Endothelial cell of hepatic sinusoid (primary cell): ENCODE data around the gene PCDHGA4.
"Not testable (repeated sequence)": the region's sequence is repeated elsewhere in the genome, so short reads cannot be mapped to it uniquely, and the experiment has no call there.

ENCODE experiments used
- in situ Hi-C: cut with HindIII; loops from 2 replicates; pipeline ENCODE4 v1.10.0; 2017; ENCODE audit warnings: low sequenced_read_pairs

PCDHGA4 gene

DNA sequence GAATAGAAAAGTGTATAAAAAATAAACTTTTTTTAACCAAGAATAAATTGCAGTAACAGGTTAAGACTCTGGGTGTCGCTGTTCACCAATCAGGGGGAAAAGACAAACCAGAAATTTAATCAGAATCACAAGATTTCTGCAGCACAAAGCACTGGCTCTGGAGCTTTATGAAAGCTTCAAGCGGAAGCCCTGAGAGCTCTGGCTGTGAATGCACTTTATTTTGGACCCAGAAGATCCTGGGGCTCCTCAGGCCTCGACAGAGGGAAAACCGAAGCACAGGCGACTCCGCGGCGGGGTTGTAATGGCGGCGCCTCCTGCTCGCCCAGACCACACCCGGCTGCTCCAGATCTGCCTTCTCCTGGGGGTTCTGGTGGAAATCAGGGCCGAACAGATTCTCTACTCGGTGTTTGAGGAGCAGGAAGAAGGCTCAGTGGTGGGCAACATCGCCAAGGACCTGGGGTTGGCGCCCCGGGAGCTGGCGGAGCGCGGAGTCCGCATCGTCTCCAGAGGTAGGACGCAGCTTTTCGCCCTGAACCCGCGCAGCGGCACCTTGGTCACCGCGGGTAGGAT lies at the start of gene PCDHGA4:
TSS of gene PCDHGA4 (plus strand) at position 122 of the 570 bp plus-strand sequence. CDS start at position 209, 87 bp downstream.
- in situ Hi-C loops: no loop called here

DNA sequence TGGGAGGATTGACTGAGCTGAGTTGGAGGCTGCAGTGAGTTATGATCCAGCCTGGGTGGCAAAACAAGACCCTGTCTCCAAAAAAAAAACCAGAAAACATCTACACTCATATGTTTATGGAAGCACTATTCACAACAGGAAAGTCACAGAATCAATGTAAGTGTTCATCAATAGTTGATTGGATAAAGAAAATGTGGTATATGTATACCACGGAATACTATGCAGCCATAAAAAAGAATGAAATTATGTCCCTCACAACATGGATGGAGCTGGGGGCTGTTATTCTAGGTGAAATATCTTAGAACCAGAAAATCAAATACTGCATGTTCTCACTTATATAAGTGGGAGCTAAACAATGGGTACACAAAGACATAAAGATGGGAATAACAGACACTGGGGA lies 48.2 kb upstream of the PCDHGA4 start:
- in situ Hi-C loops: no loop called here

DNA sequence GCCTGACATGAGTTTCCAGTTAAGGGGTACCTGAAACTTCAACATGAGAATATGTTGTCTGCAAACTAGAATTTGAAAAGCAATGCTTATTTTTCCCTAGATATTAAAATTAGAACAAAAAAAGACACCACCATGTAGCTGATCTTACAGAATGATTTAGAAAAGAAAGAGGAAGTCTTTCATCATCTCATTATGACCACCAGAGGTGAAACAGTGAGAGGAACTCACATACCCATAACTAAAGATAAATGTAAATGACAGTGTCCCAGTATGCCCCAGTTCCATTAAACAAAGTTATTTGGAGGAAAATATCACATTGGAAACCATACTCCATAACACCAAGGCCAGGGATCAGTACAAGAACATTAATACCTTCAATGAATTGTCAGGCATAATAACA lies 41.1 kb upstream of the PCDHGA4 start:
- in situ Hi-C loops: no loop called here

DNA sequence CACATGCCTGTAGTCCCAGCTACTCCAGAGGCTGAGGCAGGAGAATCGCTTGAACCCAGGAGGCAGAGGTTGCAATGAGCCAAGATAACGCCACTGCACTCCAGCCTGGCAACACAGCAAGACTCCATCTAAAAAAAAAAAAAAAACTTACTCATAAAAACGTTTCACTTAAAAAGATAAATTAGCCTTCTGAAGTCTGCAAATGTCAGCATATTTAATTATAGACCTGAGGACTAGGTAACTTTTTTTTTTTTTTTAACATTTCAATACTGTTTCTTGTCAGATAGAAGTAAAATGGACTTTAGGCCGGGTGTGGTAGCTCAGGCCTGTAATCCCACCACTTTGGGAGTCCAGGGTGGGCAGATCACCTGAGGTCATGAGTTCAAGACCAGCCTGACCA lies 37.9 kb upstream of the PCDHGA4 start:
- in situ Hi-C loops: not testable (repeated sequence)

DNA sequence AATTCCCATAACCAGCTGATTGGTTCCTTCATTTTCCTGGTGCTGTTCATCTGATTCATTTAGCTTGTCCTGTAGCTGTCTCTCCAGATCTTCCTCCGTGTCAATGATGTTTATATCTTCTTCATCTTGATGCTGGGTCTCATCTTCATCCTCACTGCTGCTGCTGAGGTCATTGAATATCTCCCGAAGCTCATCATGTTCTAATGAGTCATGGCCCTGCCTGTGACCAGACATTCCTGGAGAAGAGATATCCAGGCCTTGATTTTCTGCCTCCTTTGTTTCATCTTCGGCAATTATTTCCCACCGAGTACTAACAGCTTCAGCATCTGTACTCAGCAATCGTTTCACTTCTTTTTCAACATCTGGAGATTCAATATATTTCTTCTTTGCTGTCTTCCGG lies 35.6 kb upstream of the PCDHGA4 start:
- in situ Hi-C loops: no loop called here

DNA sequence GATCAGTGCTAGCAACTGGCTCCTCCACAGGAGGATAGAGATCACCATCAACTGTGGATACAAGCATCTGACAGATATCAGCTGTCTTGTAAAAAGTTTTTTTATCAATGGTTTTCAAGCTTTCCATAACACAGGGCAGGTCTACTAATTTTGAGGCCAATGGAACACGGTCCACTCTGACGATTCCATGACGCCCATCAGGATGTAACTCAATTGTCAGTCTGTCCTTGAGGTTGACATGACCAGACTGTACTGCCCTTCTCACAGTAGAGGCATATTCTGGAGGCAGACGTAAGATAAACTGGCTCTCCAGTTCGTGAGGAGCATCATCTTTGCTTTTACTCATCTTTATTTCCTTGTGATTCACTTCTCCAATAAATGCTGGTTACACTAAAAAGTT lies 35.1 kb upstream of the PCDHGA4 start:
- in situ Hi-C loops: no loop called here

DNA sequence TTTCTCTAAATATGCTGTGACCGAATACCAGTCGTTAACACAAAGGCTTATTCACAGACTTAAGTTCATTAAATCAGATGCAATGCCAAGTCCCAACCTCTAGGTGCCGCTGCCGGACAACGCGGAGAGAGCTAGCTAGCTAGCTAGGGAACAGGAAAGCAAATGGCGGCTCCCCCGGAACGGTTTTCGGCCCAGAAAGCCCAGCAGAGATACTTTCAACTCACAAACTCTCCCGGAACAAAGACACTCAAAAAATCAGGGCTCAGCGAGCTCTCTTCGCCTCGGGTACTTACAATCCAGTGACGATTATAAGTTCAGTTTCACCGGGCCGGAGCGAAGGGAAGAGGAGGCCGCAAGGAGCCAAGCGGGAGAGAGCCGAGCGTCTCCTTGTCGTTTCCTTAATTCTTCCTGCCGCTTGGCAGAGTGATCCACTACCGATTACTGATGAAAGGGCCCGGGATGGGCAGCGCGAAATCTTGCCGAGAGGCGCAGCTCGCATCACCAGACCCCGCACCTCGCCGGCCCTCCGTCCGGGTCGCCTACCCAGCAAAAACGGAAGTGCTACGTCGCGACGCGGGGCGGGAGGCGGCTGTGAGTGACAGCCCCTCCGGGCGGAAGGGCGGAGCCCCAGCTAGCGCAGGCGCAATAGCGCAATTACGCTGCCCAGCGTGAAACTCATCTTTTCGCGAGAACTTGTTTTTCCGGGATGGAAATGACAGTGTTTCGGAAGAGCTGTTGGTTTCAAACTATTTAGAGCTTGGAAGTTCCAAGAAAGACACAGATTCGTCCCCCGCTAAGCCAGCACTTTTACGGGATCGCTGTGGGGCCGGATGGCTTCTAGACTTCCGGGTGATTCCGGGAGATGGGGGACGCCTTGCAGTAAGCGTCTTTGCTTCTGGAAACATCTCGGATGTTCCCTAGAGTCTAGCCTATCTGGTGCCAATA lies 34.3 kb upstream of the PCDHGA4 start, which contains the start of gene TAF7:
TSS of gene TAF7 (minus strand) at position 560 of the 945 bp plus-strand sequence. CDS start 740 bp downstream, outside the sequence.
- in situ Hi-C loops: no loop called here

DNA sequence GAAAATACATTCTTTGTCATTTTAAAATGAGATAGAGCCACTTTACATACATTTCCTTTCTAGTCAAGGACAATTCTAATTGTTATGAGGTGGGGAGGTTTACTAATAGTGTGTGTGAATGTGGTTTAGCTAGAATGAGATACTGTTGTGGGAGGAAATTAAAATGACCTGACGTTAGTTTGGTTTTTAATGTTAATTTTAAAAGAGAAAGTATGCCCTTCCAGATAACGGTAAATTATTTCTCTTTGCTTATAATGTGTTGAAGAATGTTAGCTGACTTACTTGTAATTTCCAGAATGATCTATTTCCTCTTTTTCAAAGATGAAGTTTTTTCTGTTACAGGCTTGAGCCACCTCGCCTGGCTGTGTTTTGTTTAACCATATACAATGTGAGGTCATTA lies 32.6 kb upstream of the PCDHGA4 start:
- in situ Hi-C loops: no loop called here

DNA sequence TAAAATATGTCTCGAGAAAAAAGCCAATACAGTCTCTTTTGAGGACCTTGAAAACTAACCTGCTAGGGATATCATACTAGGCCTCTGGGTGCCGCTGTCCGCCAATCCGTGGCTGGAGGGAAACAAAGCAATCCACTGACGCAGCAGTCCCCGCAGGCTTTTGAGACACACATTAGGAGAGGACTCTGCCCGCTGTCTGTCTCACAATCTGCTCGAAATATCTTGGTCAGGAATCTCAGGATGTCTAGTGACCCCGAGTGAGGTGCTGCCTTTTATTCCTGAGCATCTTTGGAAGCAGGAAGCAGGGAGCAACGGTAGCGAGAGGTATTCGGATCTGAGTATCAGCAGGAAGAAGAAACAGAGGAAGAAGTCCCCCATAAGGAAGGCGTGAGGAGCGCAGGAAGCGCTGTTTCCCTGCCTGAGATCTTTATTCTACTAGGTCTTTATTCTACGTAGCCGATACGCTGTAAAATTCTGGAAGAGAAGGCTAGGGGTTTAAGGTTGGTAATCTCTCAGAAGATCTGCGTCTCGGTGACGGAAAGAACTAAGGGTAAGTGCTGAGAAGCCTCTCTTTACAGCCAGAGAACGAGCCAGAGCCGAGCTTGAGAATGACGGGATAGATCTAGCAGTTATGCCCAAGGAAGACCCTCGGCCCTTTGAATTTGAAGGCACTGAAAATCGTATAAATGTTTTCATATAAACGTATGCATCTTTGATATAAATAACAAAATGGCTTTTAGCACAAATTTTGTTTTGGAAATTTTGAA lies 28.6 kb upstream of the PCDHGA4 start:
- in situ Hi-C loops: loop anchor here (5.0 kb wide), 1 partner anchor 66 kb away; the partner anchor contains the start of gene PCDHGA8

DNA sequence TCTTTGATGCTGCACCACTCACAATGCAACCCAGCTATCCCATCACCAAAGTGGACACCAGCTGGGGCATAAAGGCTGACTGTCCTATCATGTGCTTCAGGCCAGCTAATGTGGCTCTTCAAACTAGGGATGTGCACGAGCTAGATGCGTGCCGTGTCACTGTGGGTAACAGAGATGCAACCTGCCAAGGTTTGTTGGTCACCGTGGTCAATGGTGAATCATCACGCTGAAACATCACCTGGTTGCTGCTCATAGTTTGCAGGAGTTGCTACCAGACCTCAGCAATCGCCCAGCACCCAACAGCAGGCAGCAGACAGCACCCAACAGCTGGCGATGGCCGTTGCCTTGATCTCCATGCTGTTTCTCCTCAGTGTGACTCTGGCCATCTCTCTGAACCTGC lies 26.6 kb upstream of the PCDHGA4 start:
- in situ Hi-C loops: loop anchor here (5.0 kb wide), 1 partner anchor 64 kb away; the partner anchor contains the start of gene PCDHGA8

DNA sequence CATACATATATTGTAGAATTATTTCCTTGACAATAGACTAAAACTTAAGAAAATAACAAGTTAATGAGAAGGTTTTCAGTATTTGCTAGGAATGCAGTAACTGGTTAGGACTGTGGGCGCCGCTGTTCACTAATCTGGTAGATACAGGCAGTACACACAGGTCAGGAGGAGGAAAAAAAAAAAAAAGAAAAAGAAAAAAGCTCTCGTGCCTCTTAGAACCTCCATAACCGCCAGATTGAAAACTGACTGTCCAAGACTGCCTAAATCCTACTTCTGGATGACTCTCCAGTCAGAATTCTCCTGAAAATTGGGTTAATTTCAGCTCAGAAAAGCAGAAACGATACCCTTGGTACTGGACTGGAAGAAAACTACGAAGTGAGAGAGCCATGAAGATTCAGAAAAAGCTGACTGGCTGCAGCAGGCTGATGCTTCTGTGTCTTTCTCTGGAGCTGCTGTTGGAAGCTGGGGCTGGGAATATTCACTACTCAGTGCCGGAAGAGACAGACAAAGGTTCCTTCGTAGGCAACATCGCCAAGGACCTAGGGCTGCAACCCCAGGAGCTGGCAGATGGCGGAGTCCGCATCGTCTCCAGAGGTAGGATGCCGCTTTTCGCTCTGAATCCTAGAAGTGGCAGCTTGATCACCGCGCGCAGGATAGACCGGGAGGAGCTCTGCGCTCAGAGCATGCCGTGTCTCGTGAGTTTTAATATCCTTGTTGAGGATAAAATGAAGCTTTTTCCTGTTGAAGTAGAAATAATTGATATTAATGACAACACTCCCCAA lies 24.3 kb upstream of the PCDHGA4 start, which contains the start of gene PCDHGA1:
TSS of gene PCDHGA1 (plus strand) at position 216 of the 782 bp plus-strand sequence.
- in situ Hi-C loops: no loop called here

DNA sequence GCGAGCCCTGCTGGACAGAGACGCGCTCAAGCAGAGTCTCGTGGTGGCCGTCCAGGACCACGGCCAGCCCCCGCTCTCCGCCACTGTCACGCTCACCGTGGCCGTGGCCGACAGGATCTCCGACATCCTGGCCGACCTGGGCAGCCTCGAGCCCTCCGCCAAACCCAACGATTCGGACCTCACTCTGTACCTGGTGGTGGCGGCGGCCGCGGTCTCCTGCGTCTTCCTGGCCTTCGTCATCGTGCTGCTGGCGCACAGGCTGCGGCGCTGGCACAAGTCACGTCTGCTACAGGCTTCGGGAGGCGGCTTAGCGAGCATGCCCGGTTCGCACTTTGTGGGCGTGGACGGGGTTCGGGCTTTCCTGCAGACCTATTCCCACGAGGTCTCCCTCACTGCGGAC lies 22.2 kb upstream of the PCDHGA4 start:
- in situ Hi-C loops: not testable (repeated sequence)

DNA sequence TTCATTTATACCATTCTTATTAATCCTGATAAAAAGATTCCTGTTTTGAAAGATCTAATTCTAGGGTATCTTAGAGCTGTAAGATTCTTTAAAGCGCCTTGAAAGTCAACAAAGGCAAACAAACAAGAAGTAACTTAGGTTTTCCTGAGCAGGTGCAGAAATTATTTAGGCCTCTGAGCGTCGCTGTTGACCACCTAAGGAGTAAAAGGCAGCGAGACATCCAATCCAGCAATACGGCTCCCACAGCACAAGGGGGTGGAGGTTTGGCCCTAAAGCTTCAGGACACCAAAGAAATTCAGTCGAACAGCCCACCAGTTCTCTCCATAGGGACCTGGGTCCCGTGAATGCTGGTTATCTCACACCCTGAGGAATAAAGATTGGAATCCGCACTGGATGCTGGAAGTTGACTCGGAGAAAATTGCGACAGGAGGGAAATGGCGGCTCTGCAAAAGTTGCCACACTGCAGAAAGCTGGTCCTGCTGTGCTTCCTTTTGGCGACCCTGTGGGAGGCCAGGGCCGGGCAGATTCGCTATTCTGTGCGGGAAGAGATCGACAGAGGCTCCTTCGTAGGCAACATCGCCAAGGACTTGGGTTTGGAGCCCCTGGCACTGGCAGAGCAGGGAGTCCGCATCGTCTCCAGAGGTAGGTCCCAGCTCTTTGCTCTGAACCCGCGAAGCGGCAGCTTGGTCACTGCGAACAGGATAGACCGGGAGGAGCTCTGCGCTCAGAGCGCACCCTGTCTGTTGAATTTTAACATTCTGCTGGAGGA lies 16.1 kb upstream of the PCDHGA4 start, which contains the start of gene PCDHGA2:
TSS of gene PCDHGA2 (plus strand) at position 223 of the 769 bp plus-strand sequence.
- in situ Hi-C loops: loop anchor here (5.0 kb wide), 1 partner anchor 89 kb away; no protein-coding TSS in a partner anchor

DNA sequence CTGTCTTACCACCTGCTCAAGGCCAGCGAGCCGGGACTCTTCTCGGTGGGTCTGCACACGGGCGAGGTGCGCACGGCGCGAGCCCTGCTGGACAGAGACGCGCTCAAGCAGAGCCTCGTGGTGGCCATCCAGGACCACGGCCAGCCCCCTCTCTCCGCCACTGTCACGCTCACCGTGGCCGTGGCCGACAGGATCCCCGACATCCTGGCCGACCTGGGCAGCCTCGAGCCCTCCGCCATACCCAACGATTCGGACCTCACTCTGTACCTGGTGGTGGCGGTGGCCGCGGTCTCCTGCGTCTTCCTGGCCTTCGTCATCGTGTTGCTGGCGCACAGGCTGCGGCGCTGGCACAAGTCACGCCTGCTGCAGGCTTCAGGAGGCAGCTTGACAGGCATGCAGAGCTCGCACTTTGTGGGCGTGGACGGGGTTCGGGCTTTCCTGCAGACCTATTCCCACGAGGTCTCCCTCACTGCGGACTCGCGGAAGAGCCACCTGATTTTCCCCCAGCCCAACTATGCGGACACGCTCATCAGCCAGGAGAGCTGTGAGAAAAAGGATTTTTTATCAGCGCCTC lies 14.0 kb upstream of the PCDHGA4 start:
- in situ Hi-C loops: not testable (repeated sequence)

DNA sequence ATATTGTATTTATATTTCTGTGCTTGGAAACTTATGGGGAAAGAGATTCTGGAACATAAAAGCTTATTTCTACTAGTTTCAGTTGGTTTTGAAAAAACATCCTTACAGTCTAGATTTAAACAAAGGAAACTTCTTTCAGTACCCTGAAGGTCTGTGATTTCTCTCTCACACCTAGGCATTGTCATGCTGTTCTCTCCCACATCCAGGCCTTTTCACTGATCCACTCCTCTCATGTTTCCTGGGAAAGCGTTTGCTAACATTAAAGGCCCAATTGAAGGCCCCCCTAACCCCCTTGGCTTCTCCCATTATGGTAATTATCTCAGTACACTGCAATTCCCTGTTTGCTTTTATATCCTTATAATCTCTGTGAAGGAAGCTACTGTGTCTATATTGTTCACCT lies 12.0 kb upstream of the PCDHGA4 start:
- in situ Hi-C loops: no loop called here

DNA sequence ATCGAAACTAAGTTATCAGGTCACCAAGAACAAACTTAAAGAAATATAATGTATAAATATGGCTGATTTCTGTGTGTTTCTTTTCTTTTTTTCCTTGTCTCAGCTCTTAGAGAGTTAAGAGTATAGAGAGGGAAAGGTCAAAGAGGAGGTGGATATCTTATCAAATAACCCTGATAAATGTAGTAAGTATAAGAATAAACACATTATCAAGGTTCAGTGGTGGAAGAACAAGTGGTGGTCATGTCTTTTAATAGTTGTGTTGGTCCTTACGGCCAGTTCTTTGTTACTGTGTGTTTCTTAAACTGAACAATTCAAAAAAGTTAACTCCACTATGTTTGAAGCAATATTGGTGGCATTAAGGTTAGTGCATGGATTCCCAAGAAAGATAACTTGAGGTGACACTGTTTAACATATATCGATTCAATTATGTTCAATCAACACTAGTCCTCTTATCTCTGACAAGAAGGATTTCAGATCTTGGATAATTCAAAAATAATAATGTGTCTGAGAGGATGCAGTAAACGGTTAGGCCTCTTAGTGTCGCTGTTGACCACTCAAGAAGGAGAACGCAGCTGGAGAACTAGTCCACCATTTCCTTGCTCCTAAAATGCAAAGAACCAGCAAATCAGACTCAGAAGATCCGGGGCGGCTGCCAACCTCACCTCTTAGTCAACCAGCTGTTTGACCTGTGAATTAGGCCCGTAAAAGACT lies 11.4 kb upstream of the PCDHGA4 start, which contains the start of gene PCDHGA3:
TSS of gene PCDHGA3 (plus strand) at position 588 of the 711 bp plus-strand sequence. CDS start 205 bp downstream, outside the sequence.
- in situ Hi-C loops: no loop called here

DNA sequence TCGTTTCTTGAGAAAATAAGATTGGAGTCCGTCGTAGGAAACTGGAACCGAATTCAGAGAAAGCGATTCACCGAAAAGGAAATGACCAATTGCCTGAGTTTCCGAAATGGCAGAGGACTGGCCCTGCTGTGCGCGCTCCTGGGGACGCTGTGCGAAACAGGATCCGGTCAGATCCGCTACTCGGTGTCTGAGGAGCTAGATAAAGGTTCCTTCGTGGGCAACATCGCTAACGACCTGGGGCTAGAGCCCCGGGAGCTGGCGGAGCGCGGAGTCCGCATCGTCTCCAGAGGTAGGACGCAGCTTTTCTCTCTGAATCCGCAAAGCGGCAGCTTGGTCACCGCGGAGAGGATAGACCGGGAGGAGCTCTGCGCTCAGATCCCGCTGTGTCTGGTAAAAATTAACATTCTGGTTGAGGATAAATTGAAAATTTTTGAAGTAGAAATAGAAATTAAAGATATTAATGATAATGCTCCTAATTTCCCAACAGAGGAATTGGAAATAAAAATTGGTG lies 10.8 kb upstream of the PCDHGA4 start:
- in situ Hi-C loops: no loop called here

DNA sequence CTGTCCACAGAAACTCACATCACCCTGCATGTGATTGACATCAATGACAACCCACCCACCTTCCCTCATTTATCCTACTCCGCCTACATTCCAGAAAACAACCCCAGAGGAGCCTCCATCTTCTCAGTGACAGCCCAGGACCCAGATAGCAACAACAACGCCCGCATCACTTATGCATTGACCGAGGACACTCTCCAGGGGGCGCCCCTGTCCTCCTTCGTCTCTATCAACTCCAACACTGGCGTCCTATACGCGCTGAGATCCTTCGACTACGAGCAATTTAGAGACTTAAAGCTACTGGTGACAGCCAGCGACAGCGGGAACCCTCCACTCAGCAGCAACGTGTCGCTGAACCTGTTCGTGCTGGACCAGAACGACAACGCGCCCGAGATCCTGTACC lies 9.5 kb upstream of the PCDHGA4 start:
- in situ Hi-C loops: no loop called here
